Keratinocyte (primary cell): ENCODE measurements around the gene CCSAP. TPM values are rescaled to one million over a fixed set of nuclear protein-coding genes. Genes with fewer than 3 reads are reported as not detected.

Experiments
- DNase-seq: peaks from one replicate; pipeline ENCODE4 v3.0.0-alpha.2; 2011; ENCODE audit warnings: low read depth, missing footprints, low spot score
- FAIRE-seq: peaks from 2 replicates; lab custom pipeline; 2011; peaks lifted over from hg19 to GRCh38; lab: Jason Lieb, UNC
- H2AFZ ChIP-seq: 2 replicates; pipeline ENCODE4 v1.6.0; 2012; ENCODE audit warnings: low read length, control low read depth, inconsistent platforms; ENCODE audit not compliant: control insufficient read depth
- H3K27ac ChIP-seq: 2 replicates; pipeline ENCODE4 v1.5.1; 2011; ENCODE audit warnings: low read length; ENCODE audit not compliant: control insufficient read depth, insufficient read depth
- H3K27me3 ChIP-seq: 3 replicates; pipeline ENCODE4 v1.6.0; 2011; ENCODE audit warnings: low read length; ENCODE audit not compliant: control insufficient read depth, insufficient read depth; ENCODE audit errors: extremely low read depth
- H3K36me3 ChIP-seq, 2 experiments: 2 replicates in 1 of 2; 3 replicates in 1 of 2; pipeline ENCODE4 v1.5.1; 2011; ENCODE audit warnings: low read length in 2 of 2, mild to moderate bottlenecking in 1 of 2; ENCODE audit not compliant: control insufficient read depth in 2 of 2, insufficient read depth in 2 of 2; ENCODE audit errors: extremely low read depth in 1 of 2
- H3K4me1 ChIP-seq: 3 replicates; pipeline ENCODE4 v1.5.1; 2011; ENCODE audit warnings: low read length; ENCODE audit not compliant: control insufficient read depth, insufficient read depth; ENCODE audit errors: extremely low read depth
- H3K4me2 ChIP-seq: 3 replicates; pipeline ENCODE4 v1.6.0; 2011; ENCODE audit warnings: low read depth, low read length; ENCODE audit not compliant: control insufficient read depth, insufficient read depth; ENCODE audit errors: extremely low read depth
- H3K4me3 ChIP-seq, 3 experiments: fragments of 200-600 bp in 1 of 3; sonication (generic) in 1 of 3; 2 replicates in 2 of 3; 3 replicates in 1 of 3; pipeline ENCODE4 v1.5.1; 2011 to 2016; ENCODE audit warnings: low read length in 3 of 3, mild to moderate bottlenecking in 3 of 3, control low read depth in 2 of 3, inconsistent platforms in 1 of 3, low read depth in 1 of 3, mixed read lengths in 1 of 3, mixed run types in 1 of 3, moderate library complexity in 1 of 3; ENCODE audit not compliant: control insufficient read depth in 2 of 3, insufficient read depth in 2 of 3; ENCODE audit errors: extremely low read depth in 1 of 3
- H3K79me2 ChIP-seq: 2 replicates; pipeline ENCODE4 v1.6.0; 2012; ENCODE audit warnings: low read length; ENCODE audit not compliant: control insufficient read depth, insufficient read depth
- H3K9ac ChIP-seq: 3 replicates; pipeline ENCODE4 v1.6.0; 2011; ENCODE audit warnings: low read length; ENCODE audit not compliant: control insufficient read depth, insufficient read depth; ENCODE audit errors: extremely low read depth
- H3K9me1 ChIP-seq: 3 replicates; pipeline ENCODE4 v1.6.0; 2011; ENCODE audit warnings: low read length; ENCODE audit not compliant: control insufficient read depth, insufficient read depth; ENCODE audit errors: extremely low read depth
- H3K9me3 ChIP-seq: 2 replicates; pipeline ENCODE4 v1.5.1; 2012; ENCODE audit warnings: low read depth, low read length; ENCODE audit not compliant: control insufficient read depth
- H4K20me1 ChIP-seq: 3 replicates; pipeline ENCODE4 v1.6.0; 2011; ENCODE audit warnings: low read length; ENCODE audit not compliant: control insufficient read depth, insufficient read depth; ENCODE audit errors: extremely low read depth
- CTCF ChIP-seq, 3 experiments: IDR thresholded peaks in 1 of 3; conservative IDR thresholded peaks in 1 of 3; optimal IDR thresholded peaks in 1 of 3; 2 replicates in 2 of 3; 3 replicates in 1 of 3; pipeline versions ENCODE3 to v1.5.1; 2011; ENCODE audit warnings: low read length in 3 of 3, mild to moderate bottlenecking in 3 of 3, moderate library complexity in 2 of 3, control low read depth in 1 of 3, inconsistent platforms in 1 of 3; ENCODE audit not compliant: insufficient read depth in 2 of 3; ENCODE audit errors: extremely low read depth in 1 of 3
- EZH2 ChIP-seq: IDR thresholded peaks from one replicate; pipeline ENCODE4 v1.6.1; 2012; ENCODE audit warnings: inconsistent platforms, mild to moderate bottlenecking, low read length, moderate library complexity
- dilution Hi-C: fragments of 300-500 bp; cut with MboI; formaldehyde crosslinking; loops from one replicate; pipeline ENCODE4 v1.7.0; 2020; ENCODE audit warnings: low sequenced_read_pairs; ENCODE audit not compliant: extremely low pct_ligation_motif_present
- polyA minus RNA-seq, 3 experiments: library from RNA; depleted of rRNA, polyadenylated mRNA; stranded (reverse); fragments of >200 nt; gene quantifications; 1 replicate in 1 of 3; 2 replicates in 1 of 3; 3 replicates in 1 of 3; pipeline ENCODE4 v1.2.3, GENCODE V29; 2011
- polyA plus RNA-seq, 5 experiments: library from polyadenylated mRNA; depleted of rRNA in 3 of 5; stranded (reverse) in 3 of 5; stranded (forward) in 1 of 5; unstranded in 1 of 5; fragments of >200 nt; gene quantifications; 1 replicate in 1 of 5; 2 replicates in 3 of 5; 3 replicates in 1 of 5; pipeline versions ENCODE4 v1.2.1 to v1.2.3, GENCODE V29; 2011 to 2012; ENCODE audit warnings: missing spikeins in 2 of 5, low read depth in 1 of 5, low replicate concordance in 1 of 5

CCSAP gene
- polyA plus RNA-seq, result 3.2 to 6.5 TPM (median 4.3 TPM) in 3 replicates
- 19.2 TPM for polyA plus RNA-seq (2011; ENCODE audit: low read depth)
- polyA plus RNA-seq (2011; cell fraction: cytosol; rRNA removed), result 3.1 and 5.3 TPM in 2 replicates
- 4.2 and 5.6 TPM in 2 replicates for polyA plus RNA-seq (2011; cell fraction: nucleus; rRNA removed)
- 4.7 and 8.1 TPM in 2 replicates for polyA plus RNA-seq (2012; ENCODE audit: low replicate concordance)
- 1.7 to 5.6 TPM (median 2.2 TPM) in 3 replicates for polyA minus RNA-seq
- polyA minus RNA-seq (2011; cell fraction: cytosol; rRNA and poly(A)+ RNA removed), result 4.0 TPM
- polyA minus RNA-seq (2011; cell fraction: nucleus; rRNA and poly(A)+ RNA removed), result 3.1 and 4.7 TPM in 2 replicates

- Histone ChIP-seq H3K4me1 (peaks cover 3% of the 10 kb centered on the region), H3K4me3 (peak within 1 kb of the TSS; percentile 81 to 93 (median 85)), H3K4me2 (peak within 1 kb of the TSS; percentile 90), H3K36me3 (no peaks in the 10 kb centered on the region), H3K9me1 (peaks cover 2% of the 10 kb centered on the region), H3K27ac (peak within 1 kb of the TSS; percentile 66), H3K9me3 (no peaks in the 10 kb centered on the region), H4K20me1 (no peaks in the 10 kb centered on the region), H2AFZ (peak within 1 kb of the TSS; percentile 92), H3K79me2 (peaks cover 20% of the 10 kb centered on the region), H3K9ac (peak within 1 kb of the TSS; percentile 80), H3K27me3 (peaks cover 3% of the 10 kb centered on the region)
- dilution Hi-C loops, result loop anchor here (10.0 kb wide), 1 partner anchor 102 kb away; no protein-coding TSS in a partner anchor
- FAIRE-seq, result no peak
- DNase-seq, result no peak
- no peak for TF ChIP-seq EZH2
- TF ChIP-seq CTCF (optimal IDR thresholded peaks at IDR 0.05 in 1 of 3, IDR thresholded peaks at IDR 0.05 in 1 of 3, conservative IDR thresholded peaks at IDR 0.05 in 1 of 3; ENCODE audit: extremely low read depth in 1 of 3, insufficient read depth in 2 of 3, low read length in 3 of 3), result no peak
Observed at GRCh38 chr1:229342656-229343569, at the start of gene CCSAP. TSS of gene CCSAP (minus strand) at chr1:229343047. CDS start at chr1:229342465, 582 bp downstream.

- Histone ChIP-seq H3K27ac (no peak overlapping the region), H3K9me3 (no peaks in the 10 kb centered on the region), H3K36me3 (no peaks in the 10 kb centered on the region), H3K9me1 (no peaks in the 10 kb centered on the region), H2AFZ (no peak overlapping the region), H4K20me1 (no peaks in the 10 kb centered on the region), H3K4me2 (no peak overlapping the region), H3K27me3 (no peaks in the 10 kb centered on the region), H3K4me1 (no peaks in the 10 kb centered on the region), H3K79me2 (no peaks in the 10 kb centered on the region), H3K9ac (no peak overlapping the region), H3K4me3 (no peak overlapping the region)
- DNase-seq (no peak), FAIRE-seq (no peak)
- dilution Hi-C loops, result no loop called here
- TF ChIP-seq EZH2 (no peak), CTCF (optimal IDR thresholded peaks at IDR 0.05 in 1 of 3, IDR thresholded peaks at IDR 0.05 in 1 of 3, conservative IDR thresholded peaks at IDR 0.05 in 1 of 3; ENCODE audit: extremely low read depth in 1 of 3, insufficient read depth in 2 of 3, low read length in 3 of 3) (no peak)
Observed at GRCh38 chr1:229390130-229390529, 47.3 kb upstream of the CCSAP start.
